Activated CD8-positive, alpha-beta T cell treated with anti-CD3 and anti-CD28 coated beads, Interleukin-2, amount 10 ng/mL, durations not matched to agents 7 days and 5 days (primary cell): Measurements from ENCODE around the gene FANCI. TPM values are rescaled to one million over a fixed set of nuclear protein-coding genes. Genes with fewer than 3 reads are reported as not detected.
"Not testable (repeated sequence)": the region's sequence is repeated elsewhere in the genome, so short reads cannot be mapped to it uniquely, and the experiment has no call there.

Source experiments
- ATAC-seq: fragments of 150-1000 bp; cut with Tn5 transposase; one replicate; pipeline ENCODE4 v1.10.0; 2021; ENCODE audit warnings: moderate library complexity
- CTCF ChIA-PET: fragments of 350-600 bp; sonication (Branson Sonifier 250); formaldehyde crosslinking; loops from one replicate; lab custom pipeline; 2021; ENCODE audit warnings: antibody characterized with exemption; lab: Charles Lee
- POLR2A ChIA-PET: fragments of 350-600 bp; sonication (Branson Sonifier 250); formaldehyde crosslinking; loops from one replicate; lab custom pipeline; 2021; ENCODE audit warnings: antibody characterized with exemption; lab: Charles Lee
- DNase-seq: peaks from one replicate; pipeline ENCODE4 v3.0.0-alpha.2; 2020
- H3K27ac Mint-ChIP-seq: one replicate; pipeline ENCODE4 v1.8.0; 2021; ENCODE audit warnings: mild to moderate bottlenecking, mixed read lengths
- H3K27me3 Mint-ChIP-seq: one replicate; pipeline ENCODE4 v1.8.0; 2021; ENCODE audit warnings: low read depth, mixed read lengths
- H3K36me3 Mint-ChIP-seq: one replicate; pipeline ENCODE4 v1.8.0; 2021; ENCODE audit warnings: low read depth, mixed read lengths
- H3K4me1 Mint-ChIP-seq: one replicate; pipeline ENCODE4 v1.8.0; 2021; ENCODE audit warnings: low read depth, mixed read lengths
- H3K4me3 Mint-ChIP-seq: one replicate; pipeline ENCODE4 v1.8.0; 2021; ENCODE audit warnings: mild to moderate bottlenecking, mixed read lengths
- H3K9me3 Mint-ChIP-seq: one replicate; pipeline ENCODE4 v1.8.0; 2022; ENCODE audit warnings: mixed read lengths; ENCODE audit not compliant: insufficient read depth
- total RNA-seq, 2 experiments: library from RNA; stranded (reverse); gene quantifications; one replicate each; pipeline ENCODE4 v1.2.3, GENCODE V29; 2021

FANCI gene
- total RNA-seq, 2 experiments from 2014 or later, result 203 to 213 TPM

DNA sequence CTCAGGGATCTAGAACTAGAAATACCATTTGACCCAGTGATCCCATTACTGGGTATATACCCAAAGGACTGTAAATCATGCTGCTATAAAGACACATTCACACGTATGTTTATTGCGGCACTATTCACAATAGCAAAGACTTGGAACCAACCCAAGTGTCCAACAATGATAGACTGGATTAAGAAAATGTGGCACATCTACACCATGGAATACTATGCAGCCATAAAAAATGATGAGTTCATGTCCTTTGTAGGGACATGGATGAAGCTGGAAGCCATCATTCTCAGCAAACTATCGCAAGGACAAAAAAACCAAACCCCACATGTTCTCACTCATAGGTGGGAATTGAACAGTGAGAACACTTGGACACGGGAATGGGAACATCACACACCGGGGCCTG, 6.4 kb downstream of the FANCI start:
- Mint-ChIP-seq H3K36me3 (peaks cover 75% of the 10 kb centered on the region), H3K4me1 (peaks cover 35% of the 10 kb centered on the region)
- CTCF ChIA-PET, result interaction anchor here (2.2 kb wide), 1 partner anchor 43 kb away, joined by 7 read pairs; no protein-coding TSS in a partner anchor
- DNase-seq, H3K9me3 Mint-ChIP-seq, POLR2A ChIA-PET, H3K27me3 Mint-ChIP-seq, H3K4me3 Mint-ChIP-seq, H3K27ac Mint-ChIP-seq, ATAC-seq: not testable (repeated sequence)

DNA sequence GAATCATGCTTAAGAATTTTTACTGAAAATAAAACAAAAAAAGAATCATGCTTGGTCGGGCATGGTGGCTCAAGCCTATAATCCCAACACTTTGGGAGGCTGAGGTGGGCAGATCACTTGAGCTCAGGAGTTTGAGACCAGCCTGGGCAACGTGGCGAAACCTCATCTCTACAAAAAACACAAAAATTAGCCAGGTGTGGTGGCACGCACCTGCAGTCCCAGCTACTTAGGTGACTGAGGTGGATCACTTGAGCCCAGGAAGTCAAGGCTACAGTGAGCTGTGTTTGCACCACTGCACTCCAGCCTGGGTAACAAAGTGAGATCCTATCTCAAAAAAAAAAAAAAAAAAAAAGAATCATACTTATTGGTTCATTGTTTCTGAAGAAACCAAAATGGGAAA, 33.5 kb downstream of the FANCI start:
- H3K4me3 Mint-ChIP-seq, DNase-seq, H3K9me3 Mint-ChIP-seq, H3K27me3 Mint-ChIP-seq, ATAC-seq, H3K4me1 Mint-ChIP-seq, H3K27ac Mint-ChIP-seq: not testable (repeated sequence)
- ChIA-PET CTCF (interaction anchor here (1.1 to 2.7 kb wide), 4 partner anchors 8 to 81 kb away, joined by 3 to 17 read pairs (median 6); no protein-coding TSS in a partner anchor), POLR2A (interaction anchor here (1.0 kb wide), 1 partner anchor 33 kb away, joined by 3 read pairs; the partner anchor contains the start of gene FANCI)
- H3K36me3 Mint-ChIP-seq, result peaks cover 54% of the 10 kb centered on the region

DNA sequence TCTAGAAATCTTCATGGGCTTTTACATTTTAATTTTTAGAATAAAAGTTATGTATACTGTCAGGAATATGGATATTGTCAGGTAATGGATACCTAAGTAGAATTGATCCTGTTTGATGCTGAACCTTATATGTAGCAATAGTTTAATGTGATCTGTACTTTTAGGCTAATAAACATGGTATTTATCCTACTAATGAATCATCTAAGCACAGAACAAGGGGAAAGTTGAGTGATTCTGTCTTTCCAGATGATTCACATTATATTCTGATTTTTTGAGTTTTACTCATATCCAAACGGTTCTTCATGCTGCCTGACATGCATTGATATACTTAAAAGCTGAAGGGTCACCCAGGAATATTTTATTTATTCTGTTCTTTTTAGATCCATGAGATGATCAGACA, 34.5 kb downstream of the FANCI start:
- H3K4me1 Mint-ChIP-seq, result no peaks in the 10 kb centered on the region
- no peaks in the 10 kb centered on the region for H3K9me3 Mint-ChIP-seq
- ChIA-PET POLR2A (no interaction called here), CTCF (no interaction called here)
- no peak overlapping the region for H3K27ac Mint-ChIP-seq
- no peak overlapping the region for H3K4me3 Mint-ChIP-seq
- no peak for ATAC-seq
- no peak for DNase-seq
- peaks cover 58% of the 10 kb centered on the region for H3K36me3 Mint-ChIP-seq
- no peaks in the 10 kb centered on the region for H3K27me3 Mint-ChIP-seq

DNA sequence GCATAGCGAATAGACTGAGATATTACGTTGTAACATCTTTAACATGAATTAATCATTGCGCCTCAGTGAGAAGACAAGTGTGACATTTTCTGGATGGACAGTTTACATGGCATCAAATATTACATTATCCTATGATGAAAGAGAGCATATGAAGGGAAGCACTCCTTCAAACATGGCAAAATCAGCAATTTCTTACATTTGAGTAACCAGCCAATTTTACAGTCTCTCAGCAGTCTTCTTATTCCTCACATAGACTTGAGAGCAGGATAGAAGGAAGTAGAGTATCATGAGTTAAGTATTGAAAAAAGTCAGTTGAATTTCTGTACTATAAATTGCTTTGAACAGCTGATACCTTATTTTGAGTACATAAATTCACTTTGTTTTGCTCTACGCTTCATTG, 38.9 kb downstream of the FANCI start:
- CTCF ChIA-PET, result interaction anchor here (3.2 kb wide), 1 partner anchor 76 kb away, joined by 16 read pairs; no protein-coding TSS in a partner anchor
- POLR2A ChIA-PET, result no interaction called here
- H3K36me3 Mint-ChIP-seq, result peaks cover 64% of the 10 kb centered on the region
- ATAC-seq, result no peak
- H3K27me3 Mint-ChIP-seq, result no peaks in the 10 kb centered on the region
- no peak overlapping the region for H3K27ac Mint-ChIP-seq
- no peak overlapping the region for H3K4me3 Mint-ChIP-seq
- no peaks in the 10 kb centered on the region for H3K9me3 Mint-ChIP-seq
- H3K4me1 Mint-ChIP-seq, result no peaks in the 10 kb centered on the region
- DNase-seq, result no peak

DNA sequence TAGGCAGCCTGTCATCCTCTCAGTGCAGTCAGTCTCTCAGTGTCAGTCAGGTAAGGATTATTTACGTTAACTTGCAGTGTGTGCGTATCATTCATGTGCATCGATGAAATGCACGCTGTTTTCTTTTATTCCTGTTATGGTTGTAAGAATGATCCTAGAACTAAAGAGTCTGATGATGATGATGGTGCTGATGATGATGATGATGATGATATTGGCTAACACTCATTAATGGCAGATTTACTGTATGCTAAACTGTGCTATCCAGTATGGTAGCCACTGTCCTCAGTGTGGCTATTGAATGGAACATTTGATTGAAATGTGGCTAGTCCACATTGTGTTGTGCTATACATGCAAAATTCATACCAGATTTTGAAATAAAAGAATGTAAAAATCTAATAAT, 39.4 kb downstream of the FANCI start:
- no peak overlapping the region for H3K4me3 Mint-ChIP-seq
- no peak overlapping the region for H3K27ac Mint-ChIP-seq
- no peaks in the 10 kb centered on the region for H3K9me3 Mint-ChIP-seq
- ATAC-seq (no peak), DNase-seq (no peak)
- no peaks in the 10 kb centered on the region for H3K27me3 Mint-ChIP-seq
- CTCF ChIA-PET, result interaction anchor here (3.2 kb wide), 1 partner anchor 76 kb away, joined by 16 read pairs; no protein-coding TSS in a partner anchor
- H3K36me3 Mint-ChIP-seq, result peaks cover 62% of the 10 kb centered on the region
- POLR2A ChIA-PET, result no interaction called here
- H3K4me1 Mint-ChIP-seq, result no peaks in the 10 kb centered on the region

DNA sequence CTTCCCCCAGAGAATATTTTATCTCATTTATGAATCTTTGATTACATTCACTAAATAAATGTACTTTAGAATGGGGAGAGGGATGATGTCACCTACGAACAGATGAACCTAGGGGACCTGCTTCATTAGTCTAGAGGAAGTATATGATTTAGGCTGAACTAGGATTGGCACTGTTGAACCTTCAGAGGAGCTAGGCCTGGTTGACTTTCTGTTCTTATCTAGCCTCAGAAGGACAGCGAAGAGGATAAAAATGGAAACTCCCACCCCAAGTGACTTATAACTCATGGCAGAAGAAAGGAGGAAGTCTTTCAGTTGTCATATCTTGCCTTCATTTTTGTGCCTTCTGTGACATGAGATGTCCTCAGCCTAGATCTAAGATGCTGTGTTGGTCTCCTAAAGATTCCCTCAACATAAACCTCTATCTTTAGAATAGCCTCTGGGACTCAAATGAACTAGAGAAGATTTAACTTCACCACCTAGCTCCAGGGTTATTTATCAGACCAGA, 48.2 kb downstream of the FANCI start:
- ATAC-seq (no peak), DNase-seq (no peak)
- ChIA-PET CTCF (no interaction called here), POLR2A (no interaction called here)
- H3K9me3 Mint-ChIP-seq, result no peaks in the 10 kb centered on the region
- H3K36me3 Mint-ChIP-seq, result peaks cover 67% of the 10 kb centered on the region
- H3K4me3 Mint-ChIP-seq, result no peak overlapping the region
- no peaks in the 10 kb centered on the region for H3K27me3 Mint-ChIP-seq
- no peak overlapping the region for H3K27ac Mint-ChIP-seq
- no peaks in the 10 kb centered on the region for H3K4me1 Mint-ChIP-seq

DNA sequence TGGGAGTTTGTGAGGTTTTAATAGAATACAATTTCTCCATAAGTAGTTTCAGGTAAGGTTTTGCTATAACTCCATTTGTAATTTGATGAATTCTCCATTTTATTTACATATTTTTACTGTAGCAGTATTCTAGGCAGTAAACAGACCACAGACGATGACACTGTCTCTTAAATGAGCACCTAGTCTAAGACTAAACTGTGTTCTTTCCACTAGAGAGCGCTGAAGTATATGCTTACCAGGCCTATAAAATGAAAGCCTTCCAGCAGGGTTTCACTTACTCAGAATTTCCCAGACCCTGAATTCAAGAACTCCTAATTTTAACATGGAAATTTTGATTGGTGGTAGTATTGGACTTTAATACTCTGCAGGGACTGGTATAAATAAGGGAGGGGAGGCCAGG, 49.2 kb downstream of the FANCI start:
- Mint-ChIP-seq H3K4me1 (peaks cover 4% of the 10 kb centered on the region), H3K4me3 (no peak overlapping the region), H3K27me3 (no peaks in the 10 kb centered on the region), H3K9me3 (no peaks in the 10 kb centered on the region), H3K36me3 (peaks cover 69% of the 10 kb centered on the region), H3K27ac (no peak overlapping the region)
- ATAC-seq, result no peak
- CTCF ChIA-PET, result no interaction called here
- no peak for DNase-seq
- POLR2A ChIA-PET, result no interaction called here

DNA sequence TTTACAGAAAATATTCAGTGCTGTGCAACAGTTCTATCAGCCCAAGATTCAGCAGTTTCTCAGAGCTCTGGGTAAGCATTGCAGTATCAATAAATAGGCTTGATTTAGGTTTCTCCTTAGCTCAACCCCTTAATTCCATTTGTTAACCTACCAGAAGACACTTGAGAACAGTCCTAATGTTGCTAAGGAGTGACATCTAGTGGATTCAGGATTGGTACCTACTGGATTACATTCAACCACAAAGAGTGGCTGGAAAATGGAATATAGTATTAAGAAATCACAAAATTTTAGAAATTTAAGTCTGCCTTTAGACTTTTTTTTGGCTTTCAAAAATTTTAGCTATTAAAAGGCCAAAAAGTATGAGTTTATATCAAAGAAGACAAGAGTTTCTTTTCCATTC, 56.1 kb downstream of the FANCI start:
- H3K36me3 Mint-ChIP-seq, result peaks cover 71% of the 10 kb centered on the region
- peak overlapping the region; percentile 17 for H3K27ac Mint-ChIP-seq
- ChIA-PET CTCF (interaction anchor here (0.7 to 3.9 kb wide), 5 partner anchors 9 to 93 kb away, joined by 3 to 22 read pairs (median 3); no protein-coding TSS in a partner anchor), POLR2A (interaction anchor here (0.8 kb wide), 1 partner anchor 56 kb away, joined by 3 read pairs; no protein-coding TSS in a partner anchor)
- no peak overlapping the region for H3K4me3 Mint-ChIP-seq
- H3K27me3 Mint-ChIP-seq, result no peaks in the 10 kb centered on the region
- no peaks in the 10 kb centered on the region for H3K9me3 Mint-ChIP-seq
- DNase-seq, result no peak
- ATAC-seq, result no peak
- H3K4me1 Mint-ChIP-seq, result peaks cover 34% of the 10 kb centered on the region

DNA sequence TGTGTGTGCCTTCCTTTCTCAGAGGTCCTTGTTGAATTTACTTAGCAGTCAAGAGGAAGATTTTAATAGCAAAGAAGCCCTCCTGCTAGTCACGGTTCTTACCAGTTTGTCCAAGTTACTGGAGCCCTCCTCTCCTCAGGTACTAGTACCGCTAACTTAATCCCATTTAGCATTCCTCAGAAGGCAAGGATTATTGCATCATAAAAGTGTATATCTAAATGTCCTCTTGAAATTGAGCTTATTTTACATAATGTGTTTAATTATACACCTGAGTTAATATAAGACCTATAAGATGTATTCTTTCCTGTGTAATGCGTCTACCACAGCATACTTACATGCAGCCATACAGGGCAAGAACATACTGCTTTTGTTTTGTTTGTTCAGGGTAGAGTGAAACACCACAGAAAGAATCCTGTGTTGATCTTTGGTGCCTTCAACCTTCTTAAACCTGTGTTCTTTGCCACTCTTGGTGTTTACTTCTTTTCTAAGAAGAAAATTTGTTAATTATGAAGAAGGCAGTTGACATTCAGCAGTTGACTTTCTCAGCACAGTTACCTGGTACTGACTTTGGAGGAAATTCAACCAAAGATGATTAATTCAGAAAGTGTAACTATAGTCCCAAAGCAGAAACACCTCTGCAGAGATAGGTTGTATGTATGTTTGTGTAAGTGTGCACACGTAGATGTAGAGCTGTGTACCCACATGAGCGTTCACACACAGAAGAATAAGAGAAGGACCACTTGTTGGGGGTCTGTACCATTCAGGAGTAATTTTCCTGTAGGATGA, 57.7 kb downstream of the FANCI start:
- CTCF ChIA-PET, result interaction anchor here (1.1 to 3.9 kb wide), 4 partner anchors 10 to 123 kb away, joined by 3 to 22 read pairs (median 6); no protein-coding TSS in a partner anchor
- ATAC-seq (no peak), DNase-seq (no peak)
- H3K27ac Mint-ChIP-seq, result no peak overlapping the region
- POLR2A ChIA-PET, result no interaction called here
- no peak overlapping the region for H3K4me3 Mint-ChIP-seq
- peaks cover 34% of the 10 kb centered on the region for H3K4me1 Mint-ChIP-seq
- peaks cover 77% of the 10 kb centered on the region for H3K36me3 Mint-ChIP-seq
- no peaks in the 10 kb centered on the region for H3K9me3 Mint-ChIP-seq
- H3K27me3 Mint-ChIP-seq, result no peaks in the 10 kb centered on the region

DNA sequence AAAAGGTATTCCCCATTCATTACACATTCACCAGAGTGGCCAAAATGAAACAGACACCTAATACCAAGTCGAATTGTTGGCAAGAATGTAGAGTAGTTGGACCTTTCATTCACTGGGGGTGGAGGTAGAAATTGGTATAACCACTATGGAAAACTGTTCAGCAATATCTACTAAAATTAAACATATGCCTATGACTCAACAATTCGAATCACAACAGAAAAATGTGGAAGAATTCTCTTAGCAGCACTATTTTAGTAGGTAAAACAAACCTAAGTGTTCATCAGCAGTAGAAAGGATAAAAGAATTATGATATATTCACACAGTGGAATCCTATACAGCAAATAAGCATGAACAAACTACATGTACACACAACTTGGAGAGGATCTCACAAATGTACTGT, 60.2 kb downstream of the FANCI start:
- ChIA-PET POLR2A (interaction anchor here (0.6 to 0.7 kb wide), 2 partner anchors 10 to 13 kb away, joined by 3 to 4 read pairs; no protein-coding TSS in a partner anchor), CTCF (no interaction called here)
- DNase-seq (no peak), ATAC-seq (no peak)
- Mint-ChIP-seq H3K36me3 (peaks cover 80% of the 10 kb centered on the region), H3K27ac (no peak overlapping the region), H3K9me3 (no peaks in the 10 kb centered on the region), H3K4me3 (no peak overlapping the region), H3K27me3 (no peaks in the 10 kb centered on the region), H3K4me1 (peaks cover 20% of the 10 kb centered on the region)

DNA sequence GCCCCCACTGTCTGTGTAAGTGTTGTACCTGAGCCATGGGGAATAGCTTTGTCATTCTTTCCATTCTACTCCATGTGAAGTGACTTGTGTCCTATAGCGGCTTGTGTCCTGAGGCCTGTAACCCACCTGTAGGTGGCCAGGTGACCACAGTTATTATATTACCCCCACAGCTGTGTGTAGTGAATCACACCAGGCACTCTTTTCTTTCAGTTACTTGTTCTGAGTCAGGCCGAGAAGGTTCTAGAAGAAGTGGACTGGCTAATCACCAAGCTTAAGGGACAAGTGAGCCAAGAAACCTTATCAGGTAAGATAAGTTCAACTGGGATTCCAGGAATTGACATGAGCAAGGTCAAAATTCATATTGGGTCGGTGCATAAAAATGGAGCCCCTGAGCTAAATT, 61.6 kb downstream of the FANCI start:
- ChIA-PET CTCF (interaction anchor here (0.6 to 1.6 kb wide), 4 partner anchors 24 to 185 kb away, joined by 3 to 12 read pairs (median 3); no protein-coding TSS in a partner anchor), POLR2A (no interaction called here)
- Mint-ChIP-seq H3K27ac (no peak overlapping the region), H3K27me3 (no peaks in the 10 kb centered on the region), H3K36me3 (peaks cover 81% of the 10 kb centered on the region), H3K4me1 (peaks cover 9% of the 10 kb centered on the region), H3K4me3 (no peak overlapping the region), H3K9me3 (no peaks in the 10 kb centered on the region)
- no peak for DNase-seq
- ATAC-seq, result no peak
